ENCODE measurements around the gene NCOA6. TPM values are rescaled to one million over a fixed set of nuclear protein-coding genes. Genes with fewer than 3 reads are reported as not detected.

NCOA6 gene
- total RNA-seq, 4 donors from 2014 or later = 16.9 to 26.1 (median 24.0) TPM

DNA sequence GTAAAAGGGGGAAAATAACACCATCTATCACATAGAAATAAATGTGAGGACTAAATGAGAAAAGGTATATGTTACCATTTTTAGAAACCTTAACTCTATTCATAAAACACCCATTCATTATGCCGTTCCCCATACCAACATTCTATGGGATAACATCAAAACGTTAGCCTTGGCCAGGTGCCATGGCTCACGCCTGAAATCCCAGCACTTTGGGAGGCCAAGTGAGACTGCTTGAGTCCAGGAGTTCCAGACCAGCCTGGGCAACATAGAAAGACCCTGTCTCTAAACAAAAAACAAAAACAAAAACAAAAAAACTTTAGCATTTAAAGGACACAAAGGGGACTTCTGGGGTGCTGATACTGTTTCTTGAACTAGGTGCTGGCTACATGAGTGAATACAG, 149.9 kb downstream of the NCOA6 start:
- Histone ChIP-seq H3K4me3 (no peak overlapping the region), H3K27ac (no peak overlapping the region), H3K4me1 (peaks cover 0 to 22% (median 11%) of the 10 kb centered on the region in 4 donors), H3K27me3 (no peaks in the 10 kb centered on the region), H3K9me3 (no peaks in the 10 kb centered on the region), H3K36me3 (no peaks in the 10 kb centered on the region)
- DNase-seq (ENCODE audit: low spot score in 2 of 2) = no peak
- TF ChIP-seq CTCF (IDR thresholded peaks at IDR 0.05) = no peak
- no peak for TF ChIP-seq POLR2A (IDR thresholded peaks at IDR 0.05)
- TF ChIP-seq EP300 (IDR thresholded peaks at IDR 0.05) = no peak
- 14 to 17% methylated on average over 3 of the region's 3 CpGs for WGBS, 2 donors

- Histone ChIP-seq H3K4me1 (peaks cover 0 to 22% (median 11%) of the 10 kb centered on the region in 4 donors), H3K27me3 (no peaks in the 10 kb centered on the region), H3K36me3 (no peaks in the 10 kb centered on the region), H3K27ac (no peak overlapping the region), H3K4me3 (no peak overlapping the region), H3K9me3 (peaks cover 0 to 7% (median 0%) of the 10 kb centered on the region in 4 donors)
- TF ChIP-seq EP300 (IDR thresholded peaks at IDR 0.05) (no peak), POLR2A (IDR thresholded peaks at IDR 0.05) (no peak), CTCF (IDR thresholded peaks at IDR 0.05) (no peak)
- no peak for DNase-seq (ENCODE audit: low spot score in 2 of 2)
- WGBS, 2 donors = 94% methylated on average over 5 of the region's 5 CpGs
Observed at GRCh38 chr20:34673412-34673811, 152.0 kb downstream of the NCOA6 start.

- TF ChIP-seq EP300 (IDR thresholded peaks at IDR 0.05) (no peak), POLR2A (IDR thresholded peaks at IDR 0.05) (no peak), CTCF (IDR thresholded peaks at IDR 0.05) (no peak)
- no peak for DNase-seq (ENCODE audit: low spot score in 2 of 2)
- Histone ChIP-seq H3K4me3 (no peak overlapping the region), H3K9me3 (peaks cover 0 to 7% (median 0%) of the 10 kb centered on the region in 4 donors), H3K27me3 (no peaks in the 10 kb centered on the region), H3K27ac (no peak overlapping the region), H3K36me3 (no peaks in the 10 kb centered on the region), H3K4me1 (no peaks in the 10 kb centered on the region)
- 100% methylated on average over 1 of the region's 1 CpG for WGBS, 2 donors
Observed at GRCh38 chr20:34669094-34669493, 156.4 kb downstream of the NCOA6 start.

Small RNAs within 50 kb of the gene (small RNA-seq; reads per million reads assigned to genes)
- not detected for gene AL118520.1

Other genes with a start within 250 kb of the NCOA6 start
- gene PIGU, start 148.6 kb downstream of the NCOA6 start, total RNA-seq = 10 to 100 TPM; 20.6 to 31.5 (median 27.7) TPM
- gene TP53INP2, start 121.3 kb downstream of the NCOA6 start, total RNA-seq = 10 to 100 TPM; 11.9 to 19.5 (median 18.1) TPM
- gene GGT7, start 47.2 kb upstream of the NCOA6 start, total RNA-seq = 10 to 100 TPM; 19.6 to 41.7 (median 28.4) TPM
- 100 to 1,000 TPM in 2 of 4 donors, 10 to 100 TPM in 2; 68.4 to 112 (median 94.3) TPM for gene ACSS2, start 51.0 kb upstream of the NCOA6 start, total RNA-seq
- gene GSS, start 130.2 kb upstream of the NCOA6 start, total RNA-seq = 10 to 100 TPM; 28.8 to 61.6 (median 47.0) TPM
- gene MYH7B, start 130.2 kb upstream of the NCOA6 start, total RNA-seq = 1 to 10 TPM; 3.3 to 5.3 (median 4.0) TPM

Data from tibial nerve (tissue), 4 donors.